ENCODE data around the gene TACC2. TPM values are rescaled to one million over a fixed set of nuclear protein-coding genes. Genes with fewer than 3 reads are reported as not detected.
"Not testable (repeated sequence)": the region's sequence is repeated elsewhere in the genome, so short reads cannot be mapped to it uniquely, and the experiment has no call there.

Gene TACC2
- polyA plus RNA-seq, 4 donors, result 35.2 to 58.5 (median 46.8) TPM

DNA sequence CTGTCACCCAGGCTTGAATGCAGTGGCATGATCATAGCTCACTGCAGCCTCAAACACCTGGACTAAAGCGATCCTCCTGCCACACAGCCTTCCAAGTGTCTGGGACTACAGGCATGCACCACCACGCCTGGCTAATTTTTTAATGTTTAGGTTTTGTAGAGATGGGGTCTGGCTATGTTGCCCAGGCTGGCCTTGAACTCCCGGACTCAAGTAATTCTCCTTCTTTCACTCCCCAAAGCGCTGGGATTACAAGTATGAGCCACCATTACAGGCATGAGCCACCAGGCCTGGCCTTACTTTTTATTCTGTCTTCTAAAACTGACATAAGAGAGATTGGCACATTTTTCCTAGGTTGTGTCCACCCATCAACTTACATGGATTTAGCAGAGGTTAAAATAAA, 33.3 kb downstream of the TACC2 start:
- no peak for DNase-seq (ENCODE audit: low read depth in 4 of 4, low spot score in 2 of 4)

GRCh38 chr10:122023257-122023656, 34.3 kb downstream of the TACC2 start:
- DNase-seq (ENCODE audit: low read depth in 4 of 4, low spot score in 2 of 4), result not testable (repeated sequence)

DNA sequence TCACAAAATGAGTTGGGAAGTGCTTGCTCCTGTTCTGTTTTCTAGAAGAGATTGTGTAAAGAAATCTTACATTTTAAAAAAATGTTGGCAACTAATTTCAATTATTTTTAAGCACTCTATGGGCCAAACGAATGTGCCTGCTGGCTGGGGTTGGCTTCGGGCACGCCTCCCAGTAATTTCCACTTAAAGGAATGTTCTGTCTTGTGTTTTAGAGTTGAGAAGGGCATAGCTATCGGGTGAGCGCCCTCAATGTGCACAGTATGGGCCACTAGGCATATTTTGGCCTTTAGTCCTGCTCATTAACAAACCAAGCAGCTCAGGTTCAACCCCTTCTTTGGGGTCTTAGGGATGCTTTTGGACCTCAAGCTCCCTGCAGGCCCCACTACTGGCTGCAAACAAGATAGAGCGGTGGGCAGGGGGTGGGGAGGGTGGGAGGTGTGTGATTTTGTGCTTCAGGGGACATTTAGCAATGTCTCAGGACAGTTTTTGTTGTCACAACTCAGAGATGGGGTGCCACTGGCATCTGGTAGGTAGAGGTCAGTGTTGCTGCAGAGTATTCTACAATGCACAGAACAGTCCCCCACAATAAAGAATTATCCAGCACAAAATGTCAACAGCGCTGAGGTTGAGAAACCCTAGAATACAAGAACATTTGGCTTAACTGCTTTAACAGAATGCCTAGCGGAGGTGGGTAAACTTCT, 40.7 kb downstream of the TACC2 start:
- DNase-seq (ENCODE audit: low read depth in 4 of 4, low spot score in 2 of 4), result no peak

DNA sequence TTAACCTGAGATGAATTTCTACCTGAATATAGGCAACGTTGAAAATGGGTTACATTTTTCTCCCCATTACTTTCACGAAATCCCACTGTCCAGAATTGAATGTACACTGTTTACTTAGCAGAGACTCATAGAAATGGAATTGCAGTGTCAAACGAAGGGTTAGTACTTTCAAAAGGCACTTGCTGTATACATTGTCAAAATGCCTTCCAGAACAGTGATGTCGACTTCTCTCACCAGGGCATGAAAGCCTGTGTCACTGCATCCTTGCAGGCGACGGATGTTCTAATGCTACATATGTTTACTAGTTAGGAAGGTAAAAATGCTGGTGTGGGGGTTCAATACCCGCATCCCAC, 41.2 kb downstream of the TACC2 start:
- DNase-seq (ENCODE audit: low read depth in 4 of 4, low spot score in 2 of 4), result no peak

DNA sequence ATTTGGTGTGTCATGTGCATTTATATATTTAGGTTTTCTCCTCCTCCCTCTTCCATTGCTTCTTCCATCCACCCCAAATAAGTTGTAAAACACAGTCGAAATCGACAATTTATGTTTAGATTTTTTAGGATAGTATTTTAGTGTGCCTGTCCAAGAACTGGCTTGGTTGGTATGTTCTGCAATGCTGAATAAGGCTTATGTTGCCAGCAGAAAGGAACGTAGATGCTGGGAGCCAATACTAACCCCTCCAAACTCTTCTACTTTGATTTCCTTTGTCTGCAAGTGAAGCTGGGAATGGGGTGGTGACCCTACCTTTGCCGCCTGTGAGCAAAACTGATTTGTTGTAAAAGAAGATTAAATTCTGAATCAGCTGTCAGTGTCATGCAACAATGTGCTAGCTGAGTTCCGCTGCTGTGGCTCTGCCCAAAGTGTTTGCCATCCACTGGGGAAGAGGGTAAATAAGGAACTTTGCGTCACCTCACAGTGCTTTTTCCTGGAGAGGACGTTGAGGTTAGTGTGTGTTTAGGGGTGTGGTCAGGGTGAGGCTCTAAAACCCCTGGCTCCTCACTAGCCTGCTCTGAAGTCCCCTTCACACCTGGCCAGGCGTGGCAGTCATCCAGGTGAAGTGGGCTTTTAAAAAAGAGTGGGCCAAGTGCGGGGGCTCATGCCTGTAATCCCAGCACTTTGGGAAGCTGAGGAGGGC, 44.4 kb downstream of the TACC2 start:
- no peak for DNase-seq (ENCODE audit: low read depth in 4 of 4, low spot score in 2 of 4)

GRCh38 chr10:122034149-122034756, 45.3 kb downstream of the TACC2 start:
- no peak for DNase-seq (ENCODE audit: low read depth in 4 of 4, low spot score in 2 of 4)

DNA sequence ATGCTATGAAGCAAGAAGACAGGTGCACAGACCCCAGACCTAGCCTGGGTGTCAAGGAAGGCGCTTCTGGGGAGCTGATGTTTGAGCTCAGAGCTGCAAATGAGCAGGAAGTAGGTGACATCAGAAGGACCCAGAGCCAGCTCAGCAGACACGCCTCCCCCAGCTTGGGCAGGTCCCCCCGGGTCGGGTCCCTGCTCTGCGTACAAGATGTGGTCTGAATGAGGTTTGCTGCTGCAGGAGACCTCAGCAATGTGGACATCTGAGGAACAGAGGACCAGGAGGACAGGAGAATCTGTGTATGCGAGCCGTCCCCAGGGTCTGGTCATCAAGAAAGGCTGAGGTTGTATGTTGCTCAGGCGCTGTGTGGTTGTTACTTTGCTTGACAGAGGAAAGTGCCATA, 51.8 kb downstream of the TACC2 start:
- DNase-seq (ENCODE audit: low read depth in 4 of 4, low spot score in 2 of 4), result no peak

GRCh38 chr10:122042836-122043235, 53.9 kb downstream of the TACC2 start:
- no peak for DNase-seq (ENCODE audit: low read depth in 4 of 4, low spot score in 2 of 4)

DNA sequence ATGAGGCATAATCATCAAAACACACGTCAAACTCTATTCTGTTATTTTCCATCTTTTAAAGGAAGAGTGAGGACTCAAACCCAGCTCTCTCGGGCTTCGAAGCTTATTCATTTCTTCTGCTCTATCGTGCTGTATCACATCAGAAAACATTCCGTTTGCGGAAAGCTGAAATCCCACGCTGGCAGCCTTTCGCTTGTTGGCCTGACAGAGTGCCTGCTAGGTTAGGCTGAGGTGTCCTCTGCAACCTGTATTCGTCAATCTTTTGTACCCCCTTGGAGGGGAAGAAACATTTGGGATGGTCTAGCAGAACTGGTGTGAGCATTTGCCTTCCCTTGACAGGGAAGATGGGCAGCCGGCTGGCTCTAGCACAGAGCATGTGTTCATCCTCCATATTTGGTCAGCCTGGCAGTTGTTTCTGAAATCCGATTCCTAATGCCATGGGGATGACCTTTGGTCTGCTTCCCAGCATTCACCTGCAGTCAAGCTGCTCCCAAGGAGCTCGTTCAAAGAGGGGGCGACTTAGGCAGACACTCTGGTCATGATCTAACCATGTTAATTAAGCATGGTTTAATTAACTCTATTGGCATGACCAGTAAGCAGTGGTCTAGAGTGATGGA, 55.2 kb downstream of the TACC2 start:
- peak in 3 of 4 donors; percentile 48 to 68 (median 60) for DNase-seq (ENCODE audit: low read depth in 4 of 4, low spot score in 2 of 4)

- no peak for DNase-seq (ENCODE audit: low read depth in 4 of 4, low spot score in 2 of 4)
Measured at GRCh38 chr10:122044713-122045112, 55.8 kb downstream of the TACC2 start.

DNA sequence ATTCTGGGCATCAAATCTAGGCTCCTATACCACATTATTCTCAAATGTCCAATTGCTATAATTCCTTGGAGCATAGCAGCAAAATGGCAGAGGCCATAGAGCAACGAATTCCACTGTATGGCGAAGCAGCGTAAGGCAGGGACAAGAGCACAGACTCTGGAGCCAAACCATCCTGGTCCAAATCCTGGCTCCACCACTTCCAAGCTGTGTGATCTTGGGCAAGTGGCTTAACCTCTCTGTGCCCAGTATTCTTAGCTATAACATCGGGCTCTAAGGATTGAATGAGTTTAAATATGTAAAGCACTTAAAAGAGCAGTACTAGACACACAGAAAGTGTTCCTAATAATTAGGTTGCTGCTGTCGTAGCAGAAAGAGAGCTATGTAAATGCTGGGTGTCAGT, 56.2 kb downstream of the TACC2 start:
- DNase-seq (ENCODE audit: low read depth in 4 of 4, low spot score in 2 of 4), result no peak

- DNase-seq (ENCODE audit: low read depth in 4 of 4, low spot score in 2 of 4), result no peak
Measured at GRCh38 chr10:122047560-122047959, 58.6 kb downstream of the TACC2 start.

- DNase-seq (ENCODE audit: low read depth in 4 of 4, low spot score in 2 of 4), result no peak
Measured at GRCh38 chr10:122049076-122049475, 60.1 kb downstream of the TACC2 start.

- no peak for DNase-seq (ENCODE audit: low read depth in 4 of 4, low spot score in 2 of 4)
Measured at GRCh38 chr10:122050311-122050710, 61.3 kb downstream of the TACC2 start.

DNA sequence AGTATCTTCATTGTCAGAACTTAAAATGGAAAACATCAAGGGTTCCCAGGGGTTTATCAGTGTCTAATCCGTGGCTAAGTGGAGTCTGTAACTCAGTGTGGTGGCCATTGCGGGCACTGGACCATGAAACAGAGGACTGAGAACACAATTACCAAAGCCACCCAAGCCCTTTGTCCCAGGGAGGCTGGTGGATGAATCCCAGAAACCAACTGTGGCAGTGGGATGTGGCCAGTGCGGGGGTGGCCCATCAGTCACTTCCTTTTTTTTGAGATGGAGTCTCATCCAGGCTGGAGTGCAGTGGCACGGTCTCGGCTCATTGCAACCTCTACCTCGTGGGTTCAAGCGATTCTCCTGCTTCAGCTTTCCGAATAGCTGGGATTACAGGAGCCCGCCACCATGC, 61.8 kb downstream of the TACC2 start:
- no peak for DNase-seq (ENCODE audit: low read depth in 4 of 4, low spot score in 2 of 4)

GRCh38 chr10:122051609-122052385, 62.8 kb downstream of the TACC2 start:
- peak in 1 of 4 donors; percentile 54 for DNase-seq (ENCODE audit: low read depth in 4 of 4, low spot score in 2 of 4)

GRCh38 chr10:122052701-122053100, 63.7 kb downstream of the TACC2 start:
- no peak for DNase-seq (ENCODE audit: low read depth in 4 of 4, low spot score in 2 of 4)

- no peak for DNase-seq (ENCODE audit: low read depth in 4 of 4, low spot score in 2 of 4)
Measured at GRCh38 chr10:122053314-122053713, 64.4 kb downstream of the TACC2 start.

GRCh38 chr10:122054048-122055025, 65.4 kb downstream of the TACC2 start:
- DNase-seq (ENCODE audit: low read depth in 4 of 4, low spot score in 2 of 4), result no peak

DNA sequence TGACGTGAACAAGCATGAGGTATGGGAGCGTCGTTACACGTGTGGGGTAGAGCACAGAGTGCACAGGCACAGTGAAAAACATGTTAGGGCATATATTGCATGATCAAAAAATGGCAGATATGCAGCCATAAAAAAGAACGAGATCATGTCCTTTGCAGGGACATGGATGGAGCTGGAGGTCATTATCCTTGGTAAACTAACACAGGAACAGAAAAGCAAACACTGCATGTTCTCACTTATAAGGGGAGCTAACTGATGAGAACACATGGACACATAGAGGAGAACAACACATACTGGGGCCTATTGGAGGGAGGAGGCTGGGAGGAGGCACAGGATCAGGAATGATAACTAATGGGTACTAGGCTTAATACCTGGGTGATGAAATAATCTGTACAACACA, 66.3 kb downstream of the TACC2 start:
- DNase-seq (ENCODE audit: low read depth in 4 of 4, low spot score in 2 of 4), result no peak
